ENCODE results near the gene SMTN. TPM values are rescaled to one million over a fixed set of nuclear protein-coding genes. Genes with fewer than 3 reads are reported as not detected.

SMTN gene
- total and polyA plus RNA-seq, 9 of the 15 experiments (the other 6 are each of a cell fraction or from before 2014, with no cell fraction given) = 2.5 to 41.1 (median 16.1) TPM

DNA sequence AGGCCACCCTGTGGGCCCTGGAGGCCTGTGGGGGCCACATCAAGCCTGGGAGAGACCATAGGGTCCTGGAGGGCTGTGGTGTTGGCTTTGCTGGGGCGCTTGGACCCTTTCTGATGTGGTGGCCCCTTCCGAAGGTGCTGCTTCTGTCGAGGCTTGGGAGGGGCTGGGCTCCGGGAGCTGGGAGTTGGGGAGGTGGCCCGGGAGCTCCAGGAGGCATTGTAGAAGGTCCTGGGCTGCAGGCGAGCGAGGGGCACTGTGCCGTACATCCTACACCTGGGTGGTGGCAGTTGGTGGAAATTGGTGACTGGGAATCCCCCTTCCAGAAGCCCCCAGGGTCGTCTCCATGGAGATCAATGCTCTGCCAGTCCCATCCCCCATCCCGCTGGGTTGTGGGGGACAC is 56.6 kb downstream of the SMTN start:
- no peak overlapping the region for H2AFZ ChIP-seq (ENCODE audit: low read depth, low read length)
- H3K36me3 ChIP-seq (ENCODE audit: control insufficient read depth, insufficient read depth, low read length) = no peaks in the 10 kb centered on the region
- H4K20me1 ChIP-seq (replicated peaks; ENCODE audit: control insufficient read depth, insufficient read depth, low read length) = no peaks in the 10 kb centered on the region
- H3K9me1 ChIP-seq (ENCODE audit: control insufficient read depth, insufficient read depth, low read length) = no peaks in the 10 kb centered on the region
- WGBS (ENCODE audit: insufficient coverage, low coverage, missing lambda C conversion rate) = 26% methylated on average over 6 of the region's 10 CpGs
- H3K27ac ChIP-seq (ENCODE audit: extremely low read depth, low read depth, low read length) = no peak overlapping the region
- FAIRE-seq (no peak), ATAC-seq (no peak), DNase-seq (ENCODE audit: extremely low read depth in 1 of 4, low spot score in 3 of 4) (no peak)
- BruUV-seq (replicated peaks) = no TSS peak
- TF ChIP-seq IRF2 (CRISPR knock-in tag; IDR thresholded peaks at IDR 0.05) (no peak), RUNX1 (IDR thresholded peaks at IDR 0.05; ENCODE audit: low read depth) (no peak), RBBP5 (IDR thresholded peaks at IDR 0.05; ENCODE audit: borderline replicate concordance, insufficient read depth, low read length, poor library complexity, severe bottlenecking) (no peak), COPS2 (conservative IDR thresholded peaks at IDR 0.05) (no peak), NR4A1 (CRISPR knock-in tag; IDR thresholded peaks at IDR 0.05) (no peak), NR4A1 (tag; IDR thresholded peaks at IDR 0.05) (no peak), CHD1 (IDR thresholded peaks at IDR 0.05; ENCODE audit: low read length) (no peak), ZNF707 (CRISPR knock-in tag; conservative IDR thresholded peaks at IDR 0.05) (no peak), ZNF133 (CRISPR knock-in tag; IDR thresholded peaks at IDR 0.05) (no peak), FOXK1 (CRISPR knock-in tag; IDR thresholded peaks at IDR 0.05; ENCODE audit: borderline replicate concordance) (no peak), BMI1 (IDR thresholded peaks at IDR 0.05; ENCODE audit: low read length) (no peak)
- TF ChIP-seq, protein P1, sequence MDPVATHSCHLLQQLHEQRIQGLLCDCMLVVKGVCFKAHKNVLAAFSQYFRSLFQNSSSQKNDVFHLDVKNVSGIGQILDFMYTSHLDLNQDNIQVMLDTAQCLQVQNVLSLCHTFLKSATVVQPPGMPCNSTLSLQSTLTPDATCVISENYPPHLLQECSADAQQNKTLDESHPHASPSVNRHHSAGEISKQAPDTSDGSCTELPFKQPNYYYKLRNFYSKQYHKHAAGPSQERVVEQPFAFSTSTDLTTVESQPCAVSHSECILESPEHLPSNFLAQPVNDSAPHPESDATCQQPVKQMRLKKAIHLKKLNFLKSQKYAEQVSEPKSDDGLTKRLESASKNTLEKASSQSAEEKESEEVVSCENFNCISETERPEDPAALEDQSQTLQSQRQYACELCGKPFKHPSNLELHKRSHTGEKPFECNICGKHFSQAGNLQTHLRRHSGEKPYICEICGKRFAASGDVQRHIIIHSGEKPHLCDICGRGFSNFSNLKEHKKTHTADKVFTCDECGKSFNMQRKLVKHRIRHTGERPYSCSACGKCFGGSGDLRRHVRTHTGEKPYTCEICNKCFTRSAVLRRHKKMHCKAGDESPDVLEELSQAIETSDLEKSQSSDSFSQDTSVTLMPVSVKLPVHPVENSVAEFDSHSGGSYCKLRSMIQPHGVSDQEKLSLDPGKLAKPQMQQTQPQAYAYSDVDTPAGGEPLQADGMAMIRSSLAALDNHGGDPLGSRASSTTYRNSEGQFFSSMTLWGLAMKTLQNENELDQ (CRISPR knock-in tag; IDR thresholded peaks at IDR 0.05; ENCODE audit: borderline replicate concordance) = no peak
- TF ChIP-seq, protein P2, sequence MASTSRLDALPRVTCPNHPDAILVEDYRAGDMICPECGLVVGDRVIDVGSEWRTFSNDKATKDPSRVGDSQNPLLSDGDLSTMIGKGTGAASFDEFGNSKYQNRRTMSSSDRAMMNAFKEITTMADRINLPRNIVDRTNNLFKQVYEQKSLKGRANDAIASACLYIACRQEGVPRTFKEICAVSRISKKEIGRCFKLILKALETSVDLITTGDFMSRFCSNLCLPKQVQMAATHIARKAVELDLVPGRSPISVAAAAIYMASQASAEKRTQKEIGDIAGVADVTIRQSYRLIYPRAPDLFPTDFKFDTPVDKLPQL (IDR thresholded peaks at IDR 0.05; ENCODE audit: extremely low read depth, insufficient read length) = no peak
- no peak overlapping the region for H3K9ac ChIP-seq (ENCODE audit: insufficient read depth in 1 of 2, low read depth in 2 of 2, low read length in 2 of 2)
- no peak overlapping the region for H3K4me3 ChIP-seq
- no peaks in the 10 kb centered on the region for H3K9me3 ChIP-seq (replicated peaks; ENCODE audit: control insufficient read depth, insufficient read depth, low read depth, low read length)
- ChIA-PET CTCF (ENCODE audit: low intra/inter-chr PET ratio) (no interaction called here), POLR2A (no interaction called here)
- intact Hi-C loops (cut with micrococcal nuclease) = no loop called here
- peaks cover 0 to 13% of the 10 kb centered on the region in 2 experiments; a peak in 3 of 5 replicates for H3K4me1 ChIP-seq (replicated peaks in 1 of 2; ENCODE audit: control insufficient read depth in 2 of 2, insufficient read depth in 2 of 2, low read length in 2 of 2)
- in situ Hi-C loops (cut with MboI) = no loop called here
- no peaks in the 10 kb centered on the region for H3K79me2 ChIP-seq (ENCODE audit: control insufficient read depth, insufficient read depth, low read length)
- no peaks in the 10 kb centered on the region; a peak in 1 of 5 replicates for H3K27me3 ChIP-seq (ENCODE audit: control insufficient read depth in 2 of 2, insufficient read depth in 2 of 2, low read length in 2 of 2)
- H3K4me2 ChIP-seq (ENCODE audit: insufficient read depth, low read length) = no peak overlapping the region

Data from K562 (cell line).